Adrenal gland (tissue), 5 donors: ENCODE results near the gene SERPING1.

Source experiments
- POLR2A ChIP-seq, 2 donors: fragments of 450-650 bp; IDR thresholded peaks; one replicate each; pipeline ENCODE4 v1.6.1; 2017; ENCODE audit warnings: antibody characterized with exemption in 2 of 2, mild to moderate bottlenecking in 2 of 2, moderate library complexity in 1 of 2
- TF ChIP-seq, protein P1 (sequence below), 6 experiments: fragments of 450-650 bp in 4 of 6; fragments of 200-600 bp in 2 of 6; sonication (generic) in 1 of 6; IDR thresholded peaks; 1 replicate in 5 of 6; 2 replicates in 1 of 6; pipeline versions ENCODE4 v1.5.1 to v1.8.0; 2016 to 2021; ENCODE audit warnings: antibody characterized with exemption in 6 of 6, mild to moderate bottlenecking in 2 of 6, moderate library complexity in 1 of 6
- donor health status: DM: no; HTN: no; CAD: no.

DNA sequence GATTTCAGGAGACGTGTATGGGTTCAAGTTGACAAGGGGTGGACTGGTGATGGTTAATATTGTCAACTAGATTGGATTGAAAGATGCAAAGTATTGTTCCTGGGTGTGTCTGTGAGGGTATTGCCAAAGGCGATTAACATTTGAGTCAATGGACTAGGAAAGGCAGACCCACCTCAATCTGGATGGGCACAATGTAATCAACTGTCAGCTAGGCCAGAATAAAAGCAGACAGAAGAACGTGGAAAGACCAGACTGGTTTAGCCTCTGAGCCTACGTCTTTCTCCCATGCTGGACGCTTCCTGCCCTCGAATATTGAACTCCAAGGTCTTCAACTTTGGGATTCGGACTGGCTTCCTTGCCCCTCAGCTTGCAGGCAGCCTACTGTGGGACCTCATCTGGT lies 53.9 kb downstream of the SERPING1 start:
- TF ChIP-seq, protein P1, sequence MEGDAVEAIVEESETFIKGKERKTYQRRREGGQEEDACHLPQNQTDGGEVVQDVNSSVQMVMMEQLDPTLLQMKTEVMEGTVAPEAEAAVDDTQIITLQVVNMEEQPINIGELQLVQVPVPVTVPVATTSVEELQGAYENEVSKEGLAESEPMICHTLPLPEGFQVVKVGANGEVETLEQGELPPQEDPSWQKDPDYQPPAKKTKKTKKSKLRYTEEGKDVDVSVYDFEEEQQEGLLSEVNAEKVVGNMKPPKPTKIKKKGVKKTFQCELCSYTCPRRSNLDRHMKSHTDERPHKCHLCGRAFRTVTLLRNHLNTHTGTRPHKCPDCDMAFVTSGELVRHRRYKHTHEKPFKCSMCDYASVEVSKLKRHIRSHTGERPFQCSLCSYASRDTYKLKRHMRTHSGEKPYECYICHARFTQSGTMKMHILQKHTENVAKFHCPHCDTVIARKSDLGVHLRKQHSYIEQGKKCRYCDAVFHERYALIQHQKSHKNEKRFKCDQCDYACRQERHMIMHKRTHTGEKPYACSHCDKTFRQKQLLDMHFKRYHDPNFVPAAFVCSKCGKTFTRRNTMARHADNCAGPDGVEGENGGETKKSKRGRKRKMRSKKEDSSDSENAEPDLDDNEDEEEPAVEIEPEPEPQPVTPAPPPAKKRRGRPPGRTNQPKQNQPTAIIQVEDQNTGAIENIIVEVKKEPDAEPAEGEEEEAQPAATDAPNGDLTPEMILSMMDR (IDR thresholded peaks at IDR 0.05) = no peak
- no peak for TF ChIP-seq POLR2A (IDR thresholded peaks at IDR 0.05)
